Skin epidermis (tissue), 12 donors: ENCODE data around the gene ANAPC1.
A peak's percentile ranks its signal among the peaks of the same experiment; 100 is the strongest.
"Not testable (repeated sequence)": the region's sequence is repeated elsewhere in the genome, so short reads cannot be mapped to it uniquely, and the experiment has no call there.

Experiments used
- H3K27ac ChIP-seq, 21 experiments: fragments of 200-600 bp; sonication (generic) in 11 of 21; one replicate each; pipeline ENCODE4 v1.5.0; 2020; ENCODE audit warnings: mild to moderate bottlenecking in 3 of 21, inconsistent platforms in 2 of 21, moderate library complexity in 2 of 21
- H3K4me3 ChIP-seq, 7 experiments: fragments of 200-600 bp; sonication (generic) in 2 of 7; one replicate each; pipeline ENCODE4 v1.5.0; 2020; ENCODE audit warnings: inconsistent platforms in 2 of 7, mild to moderate bottlenecking in 2 of 7, moderate library complexity in 1 of 7

Gene ANAPC1

GRCh38 chr2:111905475-111905869 is 21.5 kb upstream of the ANAPC1 start:
- peak overlapping the region in 4 of 21 experiments; percentile 15 to 65 (median 53) for H3K27ac ChIP-seq
- H3K4me3 ChIP-seq: not testable (repeated sequence)

- Histone ChIP-seq H3K27ac (peak overlapping the region in 2 of 21 experiments; percentile 17 to 58), H3K4me3 (no peak overlapping the region)
Observed at GRCh38 chr2:111904726-111905474, 20.9 kb upstream of the ANAPC1 start.

GRCh38 chr2:111903930-111904439 is 20.0 kb upstream of the ANAPC1 start:
- Histone ChIP-seq H3K4me3 (no peak overlapping the region), H3K27ac (no peak overlapping the region)

DNA sequence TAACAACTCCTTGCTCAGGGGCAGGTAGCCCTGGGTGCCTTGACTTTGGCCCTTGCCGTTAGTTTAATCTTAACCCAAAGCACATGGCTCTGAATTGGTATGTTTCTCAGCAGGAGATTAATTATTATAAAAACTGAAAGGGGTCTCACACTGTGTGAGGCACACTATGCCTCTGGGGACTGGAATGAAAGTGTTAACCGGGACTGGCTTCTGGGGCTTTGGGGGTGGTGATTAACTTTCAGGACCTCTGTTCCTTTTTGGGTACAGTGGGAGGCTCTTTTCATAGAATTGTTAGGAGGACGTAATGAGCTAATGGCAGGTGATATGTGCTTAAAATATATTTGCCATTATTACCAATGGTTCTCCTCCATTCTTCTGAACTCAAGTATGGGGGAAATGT is 19.5 kb upstream of the ANAPC1 start:
- H3K4me3 ChIP-seq: no peak overlapping the region
- H3K27ac ChIP-seq: no peak overlapping the region

GRCh38 chr2:111900859-111901258 is 16.9 kb upstream of the ANAPC1 start:
- Histone ChIP-seq H3K4me3 (no peak overlapping the region), H3K27ac (no peak overlapping the region)

GRCh38 chr2:111898703-111899514 is 14.9 kb upstream of the ANAPC1 start:
- H3K27ac ChIP-seq: peak overlapping the region in 16 of 21 experiments; percentile 16 to 85 (median 62)
- H3K4me3 ChIP-seq: peak overlapping the region; percentile 40 to 71 (median 52)

DNA sequence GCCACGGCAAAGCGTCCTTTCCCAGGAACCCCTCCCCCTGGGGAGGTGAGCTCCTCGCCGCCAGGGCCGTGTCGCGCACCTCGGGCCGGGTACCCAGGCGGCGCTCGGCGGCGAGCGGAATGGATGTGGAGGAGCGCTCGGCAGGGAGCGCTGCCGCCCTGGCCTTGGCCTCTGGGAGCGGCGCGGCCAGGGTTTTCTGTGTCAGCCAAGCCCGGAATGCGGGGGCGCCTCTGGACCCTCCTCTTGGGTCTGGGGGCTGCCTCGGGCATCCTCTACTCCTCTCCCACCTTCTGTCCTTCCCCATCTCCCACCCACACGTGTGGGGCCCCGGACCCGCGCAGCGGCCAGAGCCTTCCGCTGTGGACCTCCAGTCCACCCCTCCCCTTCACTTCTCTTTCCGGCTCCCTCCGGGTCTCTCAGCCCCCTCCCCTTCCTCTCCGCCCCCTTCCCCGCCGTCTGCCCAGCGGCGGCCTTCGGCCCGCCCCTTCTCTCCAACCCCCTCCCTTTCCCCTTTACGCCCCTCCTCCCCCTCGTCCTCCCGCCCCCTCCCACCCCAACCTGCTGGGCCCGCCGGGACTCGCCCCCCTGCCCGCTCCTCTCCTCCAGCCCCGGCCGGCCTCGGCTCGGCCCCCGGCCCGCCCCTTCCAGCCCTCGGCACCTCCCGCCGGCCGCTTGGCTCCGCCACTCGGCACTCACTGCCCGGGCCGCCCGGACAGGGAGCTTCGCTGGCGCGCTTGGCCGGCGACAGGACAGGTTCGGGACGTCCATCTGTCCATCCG is 14.1 kb upstream of the ANAPC1 start, which contains the start of gene MERTK:
TSS of gene MERTK (plus strand) at position 684 of the 779 bp plus-strand sequence. CDS start 129 bp downstream, outside the sequence.
- peak within 1 kb of the TSS; percentile 40 to 71 (median 52) for H3K4me3 ChIP-seq
- H3K27ac ChIP-seq: peak within 1 kb of the TSS in 18 of 21 experiments; percentile 22 to 85 (median 70)

DNA sequence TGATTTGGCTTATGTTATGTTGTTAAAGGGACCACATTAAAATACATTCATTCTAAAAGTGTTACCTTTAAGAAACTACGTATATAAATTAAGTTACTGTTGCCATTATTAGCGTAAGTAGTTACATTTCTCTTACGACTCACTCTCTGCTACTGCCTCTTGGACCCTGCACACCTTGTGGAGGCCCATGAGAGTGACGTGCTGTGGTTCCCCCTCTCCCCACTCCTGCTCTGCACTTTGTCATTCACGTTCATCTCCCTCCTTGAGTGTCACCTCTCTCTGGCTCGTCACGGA is 13.6 kb upstream of the ANAPC1 start:
- peak overlapping the region in 16 of 21 experiments; percentile 22 to 85 (median 75) for H3K27ac ChIP-seq
- peak overlapping the region; percentile 40 to 71 (median 52) for H3K4me3 ChIP-seq

- Histone ChIP-seq H3K27ac (no peak overlapping the region), H3K4me3 (no peak overlapping the region)
Observed at GRCh38 chr2:111896576-111896975, 12.6 kb upstream of the ANAPC1 start.

- Histone ChIP-seq H3K27ac (no peak overlapping the region), H3K4me3 (no peak overlapping the region)
Observed at GRCh38 chr2:111896024-111896423, 12.0 kb upstream of the ANAPC1 start.

GRCh38 chr2:111884592-111884964 is 585 bp upstream of the ANAPC1 start:
- Histone ChIP-seq H3K4me3 (peak overlapping the region; percentile 87 to 100 (median 100)), H3K27ac (peak overlapping the region in 20 of 21 experiments; percentile 50 to 96 (median 86))

GRCh38 chr2:111872806-111873205 is 11.2 kb downstream of the ANAPC1 start:
- H3K4me3 ChIP-seq, H3K27ac ChIP-seq: not testable (repeated sequence)

GRCh38 chr2:111865124-111865523 is 18.9 kb downstream of the ANAPC1 start:
- not testable (repeated sequence) for H3K27ac ChIP-seq, H3K4me3 ChIP-seq

DNA sequence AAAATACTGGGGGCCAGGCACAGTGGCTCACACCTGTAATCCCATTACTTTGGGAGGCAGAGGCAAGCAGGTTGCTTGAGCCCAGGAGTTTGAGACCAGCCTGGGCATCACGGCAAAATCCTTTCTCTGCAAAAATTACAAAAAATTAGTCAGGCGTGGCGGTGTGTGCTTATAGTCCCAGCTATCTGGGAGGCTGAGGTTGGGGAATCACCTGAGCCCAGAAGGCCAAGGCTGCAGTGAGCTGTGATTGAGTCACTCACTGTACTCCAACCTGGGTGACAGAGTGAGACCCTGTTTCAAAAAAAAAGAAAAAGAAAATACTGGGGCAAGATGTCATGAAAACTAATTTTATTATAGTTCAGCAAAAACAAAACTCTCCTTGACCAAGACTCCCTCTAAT is 24.0 kb downstream of the ANAPC1 start:
- not testable (repeated sequence) for H3K27ac ChIP-seq, H3K4me3 ChIP-seq

- not testable (repeated sequence) for H3K4me3 ChIP-seq, H3K27ac ChIP-seq
Observed at GRCh38 chr2:111852544-111852943, 31.4 kb downstream of the ANAPC1 start.

GRCh38 chr2:111850646-111851045 is 33.3 kb downstream of the ANAPC1 start:
- not testable (repeated sequence) for H3K27ac ChIP-seq, H3K4me3 ChIP-seq

DNA sequence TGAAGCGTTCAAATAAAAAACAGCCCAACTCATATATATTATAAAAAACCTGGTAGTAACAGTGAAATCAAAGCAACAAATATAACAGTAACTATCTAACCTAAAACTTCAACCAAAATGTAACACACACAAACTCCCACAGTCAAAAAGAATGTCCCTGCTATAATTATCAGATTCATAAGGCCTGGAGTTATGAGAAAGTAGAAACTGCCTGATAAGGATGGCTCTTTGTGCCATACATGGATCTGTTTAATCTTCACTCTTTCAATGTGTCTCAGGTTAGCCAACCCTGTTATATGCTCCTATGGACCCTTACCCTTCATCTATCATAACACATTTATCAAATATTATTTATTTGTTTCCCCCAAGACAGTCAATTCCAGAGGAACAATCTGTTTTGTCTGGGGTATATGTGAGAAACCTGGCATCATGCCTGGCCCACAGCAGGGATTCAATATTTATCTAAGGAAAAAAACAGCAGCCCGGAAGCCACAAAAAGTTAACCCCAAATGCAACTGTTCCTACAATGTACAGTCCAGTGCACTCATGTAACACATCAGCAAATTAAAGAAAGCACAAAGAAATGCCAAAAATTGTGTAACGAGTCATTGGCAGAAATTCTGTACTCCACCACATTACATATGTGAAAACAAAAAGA is 44.2 kb downstream of the ANAPC1 start:
- not testable (repeated sequence) for H3K4me3 ChIP-seq, H3K27ac ChIP-seq

- not testable (repeated sequence) for H3K4me3 ChIP-seq, H3K27ac ChIP-seq
Observed at GRCh38 chr2:111838992-111839391, 45.0 kb downstream of the ANAPC1 start.

GRCh38 chr2:111834221-111834620 is 49.8 kb downstream of the ANAPC1 start:
- not testable (repeated sequence) for H3K27ac ChIP-seq, H3K4me3 ChIP-seq
